ENCODE measurements around the gene CDHR3.

GRCh38 chr7:105978035-105978434 lies 15.0 kb downstream of the CDHR3 start:
- TF ChIP-seq EZH2 (IDR thresholded peaks at IDR 0.05) = no peak
- no peak for TF ChIP-seq POLR2AphosphoS5 (IDR thresholded peaks at IDR 0.05; ENCODE audit: borderline replicate concordance, low read depth, low read length)
